ENCODE measurements around the gene PLEKHG3.

PLEKHG3 gene

DNA sequence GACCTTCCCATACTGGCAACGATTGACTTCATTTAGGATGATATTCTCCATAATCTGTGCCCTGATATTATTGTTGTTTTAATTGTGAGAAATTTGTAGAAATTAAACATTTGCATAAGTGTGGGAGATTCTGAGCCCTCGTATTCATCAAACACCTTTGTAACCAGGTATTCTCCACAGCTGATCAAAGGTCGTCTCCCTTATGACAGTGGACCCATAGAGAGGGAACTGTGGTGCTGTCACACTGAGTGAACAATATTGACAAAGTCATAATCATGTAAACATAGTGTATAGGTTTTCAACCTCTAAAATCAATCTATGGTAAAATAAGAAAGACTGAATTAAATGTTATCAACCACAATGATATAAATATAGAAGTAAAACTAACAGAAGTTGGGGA, 14.9 kb upstream of the PLEKHG3 start:
- TF ChIP-seq, protein P1, sequence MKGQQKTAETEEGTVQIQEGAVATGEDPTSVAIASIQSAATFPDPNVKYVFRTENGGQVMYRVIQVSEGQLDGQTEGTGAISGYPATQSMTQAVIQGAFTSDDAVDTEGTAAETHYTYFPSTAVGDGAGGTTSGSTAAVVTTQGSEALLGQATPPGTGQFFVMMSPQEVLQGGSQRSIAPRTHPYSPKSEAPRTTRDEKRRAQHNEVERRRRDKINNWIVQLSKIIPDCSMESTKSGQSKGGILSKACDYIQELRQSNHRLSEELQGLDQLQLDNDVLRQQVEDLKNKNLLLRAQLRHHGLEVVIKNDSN (IDR thresholded peaks at IDR 0.05): no peak
- TF ChIP-seq FOXM1 (IDR thresholded peaks at IDR 0.05; ENCODE audit: borderline replicate concordance, low read depth): no peak
- TF ChIP-seq, protein P2, sequence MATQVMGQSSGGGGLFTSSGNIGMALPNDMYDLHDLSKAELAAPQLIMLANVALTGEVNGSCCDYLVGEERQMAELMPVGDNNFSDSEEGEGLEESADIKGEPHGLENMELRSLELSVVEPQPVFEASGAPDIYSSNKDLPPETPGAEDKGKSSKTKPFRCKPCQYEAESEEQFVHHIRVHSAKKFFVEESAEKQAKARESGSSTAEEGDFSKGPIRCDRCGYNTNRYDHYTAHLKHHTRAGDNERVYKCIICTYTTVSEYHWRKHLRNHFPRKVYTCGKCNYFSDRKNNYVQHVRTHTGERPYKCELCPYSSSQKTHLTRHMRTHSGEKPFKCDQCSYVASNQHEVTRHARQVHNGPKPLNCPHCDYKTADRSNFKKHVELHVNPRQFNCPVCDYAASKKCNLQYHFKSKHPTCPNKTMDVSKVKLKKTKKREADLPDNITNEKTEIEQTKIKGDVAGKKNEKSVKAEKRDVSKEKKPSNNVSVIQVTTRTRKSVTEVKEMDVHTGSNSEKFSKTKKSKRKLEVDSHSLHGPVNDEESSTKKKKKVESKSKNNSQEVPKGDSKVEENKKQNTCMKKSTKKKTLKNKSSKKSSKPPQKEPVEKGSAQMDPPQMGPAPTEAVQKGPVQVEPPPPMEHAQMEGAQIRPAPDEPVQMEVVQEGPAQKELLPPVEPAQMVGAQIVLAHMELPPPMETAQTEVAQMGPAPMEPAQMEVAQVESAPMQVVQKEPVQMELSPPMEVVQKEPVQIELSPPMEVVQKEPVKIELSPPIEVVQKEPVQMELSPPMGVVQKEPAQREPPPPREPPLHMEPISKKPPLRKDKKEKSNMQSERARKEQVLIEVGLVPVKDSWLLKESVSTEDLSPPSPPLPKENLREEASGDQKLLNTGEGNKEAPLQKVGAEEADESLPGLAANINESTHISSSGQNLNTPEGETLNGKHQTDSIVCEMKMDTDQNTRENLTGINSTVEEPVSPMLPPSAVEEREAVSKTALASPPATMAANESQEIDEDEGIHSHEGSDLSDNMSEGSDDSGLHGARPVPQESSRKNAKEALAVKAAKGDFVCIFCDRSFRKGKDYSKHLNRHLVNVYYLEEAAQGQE (IDR thresholded peaks at IDR 0.05; ENCODE audit: low read depth): no peak
- no peak for TF ChIP-seq RAD21 (IDR thresholded peaks at IDR 0.05; ENCODE audit: low read depth)

DNA sequence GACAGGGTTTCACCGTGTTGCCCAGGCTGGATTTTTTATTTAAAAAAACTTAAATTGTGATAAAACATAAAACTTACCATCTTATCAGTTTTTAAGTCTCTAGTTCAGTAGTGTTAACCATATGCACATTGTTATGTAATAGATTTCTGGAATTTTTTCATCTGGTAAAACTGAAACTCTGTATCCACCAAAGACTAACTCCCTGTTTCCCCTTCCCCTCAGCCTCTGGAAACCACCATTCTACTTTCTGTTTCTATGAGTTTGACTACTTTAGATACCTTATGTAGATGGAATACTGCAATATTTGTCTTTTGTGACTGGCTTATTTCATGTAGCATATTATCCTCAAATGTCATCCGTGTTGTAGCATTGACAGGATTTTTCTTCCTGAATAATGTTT, 12.8 kb upstream of the PLEKHG3 start:
- TF ChIP-seq ZBTB7A (IDR thresholded peaks at IDR 0.05; ENCODE audit: low read depth) (no peak), TEAD4 (IDR thresholded peaks at IDR 0.05) (no peak), NFIC (IDR thresholded peaks at IDR 0.05) (no peak), TCF12 (IDR thresholded peaks at IDR 0.05; ENCODE audit: low read depth) (no peak), YY1 (IDR thresholded peaks at IDR 0.05; ENCODE audit: low read depth) (no peak)
- TF ChIP-seq, protein P1 (IDR thresholded peaks at IDR 0.05): no peak
- TF ChIP-seq, protein P2 (IDR thresholded peaks at IDR 0.05; ENCODE audit: low read depth): no peak

DNA sequence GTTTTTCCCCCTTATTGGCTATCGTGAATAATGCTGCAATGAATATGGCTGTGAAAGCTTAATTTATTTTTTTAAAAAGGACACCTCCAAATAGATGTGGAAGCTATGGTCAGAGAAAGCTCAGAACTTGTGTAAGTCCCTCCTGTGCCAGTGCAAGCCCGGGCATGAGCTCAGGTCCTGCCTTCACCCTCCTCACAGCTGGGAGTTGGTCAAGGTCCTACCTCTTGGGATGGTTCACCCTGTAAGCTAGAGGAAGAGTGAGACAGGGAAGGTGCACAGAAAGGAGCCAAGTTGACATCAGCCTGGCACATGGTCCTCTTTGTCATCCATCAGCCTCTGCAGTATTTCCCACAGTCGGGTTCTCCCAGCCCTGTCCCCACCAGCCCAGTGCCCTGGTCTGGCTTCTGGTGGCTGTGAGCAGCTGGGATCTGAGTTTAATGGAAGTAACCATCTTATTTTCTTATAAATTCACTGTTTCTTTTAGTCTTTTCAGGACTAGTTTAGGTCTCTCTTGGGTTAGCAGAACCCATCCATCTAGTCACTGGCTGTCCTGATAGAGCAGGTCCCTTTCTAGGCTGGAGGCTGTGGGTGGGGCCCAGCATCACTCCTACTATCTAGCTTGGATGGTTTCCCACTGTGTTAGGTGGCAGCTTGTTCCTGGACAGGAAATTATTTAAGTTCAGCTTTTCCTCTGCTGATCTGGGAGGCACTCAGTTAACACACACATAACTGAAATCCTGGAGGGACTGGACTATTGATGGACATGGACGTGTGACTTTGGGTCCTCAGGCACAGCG, 11.8 kb upstream of the PLEKHG3 start:
- TF ChIP-seq, protein P2 (IDR thresholded peaks at IDR 0.05; ENCODE audit: low read depth): no peak
- TF ChIP-seq TEAD4 (IDR thresholded peaks at IDR 0.05) (no peak), CREB1 (IDR thresholded peaks at IDR 0.05; ENCODE audit: low read depth) (no peak), EGR1 (IDR thresholded peaks at IDR 0.05) (no peak), FOXM1 (IDR thresholded peaks at IDR 0.05; ENCODE audit: borderline replicate concordance, low read depth) (no peak)

DNA sequence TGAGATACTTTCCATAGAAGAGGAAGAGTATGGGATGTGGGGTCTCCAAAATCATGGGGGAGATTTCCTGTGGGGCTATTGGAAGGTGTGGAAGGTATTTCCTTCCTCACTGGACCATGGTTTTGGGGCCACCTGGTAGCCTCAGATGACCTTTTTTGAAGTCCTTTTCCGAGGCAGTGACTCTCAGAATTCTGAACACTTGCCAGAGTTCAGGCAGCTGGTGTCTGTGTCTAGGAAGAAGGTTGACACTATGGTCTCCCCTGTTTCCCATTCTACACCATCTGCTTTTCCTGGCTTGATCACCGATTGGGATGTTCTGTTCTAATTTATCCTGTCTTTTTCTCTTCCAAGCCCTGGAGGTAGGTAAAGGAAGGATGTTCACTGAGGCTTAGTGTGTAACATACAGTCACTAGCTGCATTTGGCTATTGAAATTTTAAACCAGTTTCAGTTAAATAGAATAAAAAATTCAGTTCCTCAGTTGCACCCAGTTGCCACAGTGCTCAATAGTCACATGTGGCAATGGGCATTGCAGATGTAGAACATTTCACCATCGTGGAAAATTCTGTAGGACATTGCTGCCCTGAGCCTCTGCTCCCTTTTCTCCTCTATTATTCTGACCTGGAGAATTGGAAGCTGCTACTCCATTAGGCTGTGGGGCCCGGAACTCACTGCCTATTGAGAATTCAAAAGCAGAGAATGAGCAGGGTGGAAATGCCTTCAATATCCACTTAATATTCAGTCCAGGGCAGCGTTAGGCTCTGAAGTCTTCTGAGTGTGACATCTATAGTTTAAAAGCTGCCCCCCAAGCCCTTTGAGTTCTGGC, 11.0 kb upstream of the PLEKHG3 start:
- TF ChIP-seq TCF12 (IDR thresholded peaks at IDR 0.05; ENCODE audit: low read depth) (no peak), EP300 (IDR thresholded peaks at IDR 0.05; ENCODE audit: borderline replicate concordance) (no peak), TEAD4 (IDR thresholded peaks at IDR 0.05) (no peak), CEBPB (IDR thresholded peaks at IDR 0.05) (no peak), YY1 (IDR thresholded peaks at IDR 0.05; ENCODE audit: low read depth) (no peak), TAF1 (IDR thresholded peaks at IDR 0.05; ENCODE audit: low read depth) (no peak), ZBTB7A (IDR thresholded peaks at IDR 0.05; ENCODE audit: low read depth) (no peak), FOXM1 (IDR thresholded peaks at IDR 0.05; ENCODE audit: borderline replicate concordance, low read depth) (no peak), RAD21 (IDR thresholded peaks at IDR 0.05; ENCODE audit: low read depth) (no peak), EGR1 (IDR thresholded peaks at IDR 0.05) (no peak), NFIC (IDR thresholded peaks at IDR 0.05) (no peak), CREB1 (IDR thresholded peaks at IDR 0.05; ENCODE audit: low read depth) (no peak)
- TF ChIP-seq, protein P3, sequence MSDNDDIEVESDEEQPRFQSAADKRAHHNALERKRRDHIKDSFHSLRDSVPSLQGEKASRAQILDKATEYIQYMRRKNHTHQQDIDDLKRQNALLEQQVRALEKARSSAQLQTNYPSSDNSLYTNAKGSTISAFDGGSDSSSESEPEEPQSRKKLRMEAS (IDR thresholded peaks at IDR 0.05): no peak
- TF ChIP-seq, protein P1 (IDR thresholded peaks at IDR 0.05): no peak
- TF ChIP-seq, protein P2 (IDR thresholded peaks at IDR 0.05; ENCODE audit: low read depth): no peak
